HepG2 (cell line): ENCODE measurements around the gene ADAD2. TPM values are rescaled to one million over a fixed set of nuclear protein-coding genes. Genes with fewer than 3 reads are reported as not detected.
A peak's percentile ranks its signal among the peaks of the same experiment; 100 is the strongest.

ENCODE experiments used
- CBFB ChIP-seq: sonication (generic); formaldehyde crosslinking; IDR thresholded peaks from 2 replicates; pipeline ENCODE4 v1.4.0; 2020; ENCODE audit warnings: missing genetic modification reagents
- CENPT ChIP-seq: sonication (generic); formaldehyde crosslinking; IDR thresholded peaks from 2 replicates; pipeline ENCODE4 v1.8.0; 2022; ENCODE audit warnings: low read depth, mild to moderate bottlenecking, moderate library complexity, missing genetic modification reagents
- FIP1L1 ChIP-seq: fragments of 200-400 bp; formaldehyde crosslinking; IDR thresholded peaks from 2 replicates; pipeline ENCODE4 v1.6.1; 2018; ENCODE audit warnings: low read depth, mild to moderate bottlenecking, low read length, moderate library complexity, borderline replicate concordance; ENCODE audit not compliant: insufficient read depth
- FOXP1 ChIP-seq, 2 experiments: fragments of 450-650 bp in 1 of 2; IDR thresholded peaks; 2 replicates each; pipeline ENCODE4 v1.6.1; 2017 to 2018; ENCODE audit warnings: antibody characterized with exemption in 1 of 2
- HMGXB3 ChIP-seq: sonication (generic); formaldehyde crosslinking; IDR thresholded peaks from 2 replicates; pipeline ENCODE4 v1.4.0; 2020; ENCODE audit warnings: missing genetic modification reagents, borderline replicate concordance
- HNRNPH1 ChIP-seq: fragments of 200-400 bp; formaldehyde crosslinking; optimal IDR thresholded peaks from 2 replicates; pipeline ENCODE3; 2017; ENCODE audit warnings: mild to moderate bottlenecking, low read depth, low read length
- KLF9 ChIP-seq: IDR thresholded peaks from 2 replicates; pipeline ENCODE4 v1.6.1; 2016; ENCODE audit warnings: low read depth
- RNF219 ChIP-seq: sonication (generic); formaldehyde crosslinking; IDR thresholded peaks from 2 replicates; pipeline ENCODE4 v1.5.0; 2020; ENCODE audit warnings: mild to moderate bottlenecking, missing genetic modification reagents
- SKI ChIP-seq: fragments of 450-650 bp; IDR thresholded peaks from one replicate; pipeline ENCODE4 v1.6.1; 2018; ENCODE audit warnings: mild to moderate bottlenecking; ENCODE audit not compliant: partially characterized antibody
- SMAD1 ChIP-seq: sonication (generic); formaldehyde crosslinking; IDR thresholded peaks from 2 replicates; pipeline ENCODE4 v1.4.0; 2020; ENCODE audit warnings: missing genetic modification reagents, low read depth, mild to moderate bottlenecking, borderline replicate concordance
- SRSF4 ChIP-seq: fragments of 200-400 bp; formaldehyde crosslinking; IDR thresholded peaks from one replicate; pipeline ENCODE4 v1.6.1; 2018; ENCODE audit warnings: mild to moderate bottlenecking, low read depth, low read length, moderate library complexity; ENCODE audit not compliant: poor library complexity, severe bottlenecking
- STAG1 ChIP-seq: sonication (generic); formaldehyde crosslinking; IDR thresholded peaks from 2 replicates; pipeline ENCODE4 v1.4.0; 2020; ENCODE audit warnings: missing genetic modification reagents
- TBL1XR1 ChIP-seq: fragments of 150-350 bp; IDR thresholded peaks from 2 replicates; pipeline ENCODE4 v1.6.1; 2014; ENCODE audit warnings: borderline replicate concordance, low read length; ENCODE audit not compliant: partially characterized antibody
- ZFP82 ChIP-seq: sonication (generic); formaldehyde crosslinking; IDR thresholded peaks from 2 replicates; pipeline ENCODE4 v1.5.1; 2020; ENCODE audit warnings: mild to moderate bottlenecking, missing genetic modification reagents, borderline replicate concordance
- ZFY ChIP-seq: sonication (generic); formaldehyde crosslinking; IDR thresholded peaks from 2 replicates; pipeline ENCODE4 v1.4.0; 2020; ENCODE audit warnings: missing genetic modification reagents
- ZNF598 ChIP-seq: sonication (generic); formaldehyde crosslinking; IDR thresholded peaks from 2 replicates; pipeline ENCODE4 v1.5.1; 2020; ENCODE audit warnings: mild to moderate bottlenecking, missing genetic modification reagents, borderline replicate concordance
- ZNF616 ChIP-seq: sonication (generic); formaldehyde crosslinking; IDR thresholded peaks from 2 replicates; pipeline ENCODE4 v1.5.0; 2020; ENCODE audit warnings: low read depth, mild to moderate bottlenecking, missing genetic modification reagents
- ZNF670 ChIP-seq: sonication (generic); formaldehyde crosslinking; IDR thresholded peaks from 2 replicates; pipeline ENCODE4 v1.8.0; 2022; ENCODE audit warnings: mild to moderate bottlenecking, missing genetic modification reagents, borderline replicate concordance
- ZNF75D ChIP-seq: sonication (generic); formaldehyde crosslinking; IDR thresholded peaks from 2 replicates; pipeline ENCODE4 v1.8.1; 2023; ENCODE audit warnings: missing genetic modification reagents, mild to moderate bottlenecking, borderline replicate concordance
- polyA plus RNA-seq, 8 experiments: library from polyadenylated mRNA; depleted of rRNA in 3 of 8; stranded (reverse) in 7 of 8; unstranded in 1 of 8; fragments of >200 nt; fragmentation: Illumina TruSeq in 4 of 8; extraction: Trizol in 4 of 8; gene quantifications; 2 replicates each; pipeline versions ENCODE4 v1.2.1 to v1.2.3, GENCODE V29; 2011 to 2016; ENCODE audit warnings: low read depth in 4 of 8, missing spikeins in 1 of 8, mixed read lengths in 1 of 8; ENCODE audit not compliant: insufficient read depth in 1 of 8
- total RNA-seq, 5 experiments: library from RNA; depleted of rRNA; stranded (reverse); fragments of >200 nt; fragmentation: Illumina TruSeq; extraction: Trizol; gene quantifications; 2 replicates each; pipeline ENCODE4 v1.2.3, GENCODE V29; 2016; ENCODE audit warnings: low read depth in 1 of 5
- TF ChIP-seq, protein P1 (sequence below): sonication (generic); formaldehyde crosslinking; IDR thresholded peaks from 2 replicates; pipeline ENCODE4 v1.5.0; 2020; ENCODE audit warnings: missing genetic modification reagents, mild to moderate bottlenecking, borderline replicate concordance
- TF ChIP-seq, protein P2 (sequence below): sonication (generic); formaldehyde crosslinking; IDR thresholded peaks from 2 replicates; pipeline ENCODE4 v1.5.0; 2020; ENCODE audit warnings: missing genetic modification reagents

Gene ADAD2
- total and polyA plus RNA-seq, 2 of the 13 experiments (the other 11 are each of a cell fraction or from before 2014, with no cell fraction given): not detected

DNA sequence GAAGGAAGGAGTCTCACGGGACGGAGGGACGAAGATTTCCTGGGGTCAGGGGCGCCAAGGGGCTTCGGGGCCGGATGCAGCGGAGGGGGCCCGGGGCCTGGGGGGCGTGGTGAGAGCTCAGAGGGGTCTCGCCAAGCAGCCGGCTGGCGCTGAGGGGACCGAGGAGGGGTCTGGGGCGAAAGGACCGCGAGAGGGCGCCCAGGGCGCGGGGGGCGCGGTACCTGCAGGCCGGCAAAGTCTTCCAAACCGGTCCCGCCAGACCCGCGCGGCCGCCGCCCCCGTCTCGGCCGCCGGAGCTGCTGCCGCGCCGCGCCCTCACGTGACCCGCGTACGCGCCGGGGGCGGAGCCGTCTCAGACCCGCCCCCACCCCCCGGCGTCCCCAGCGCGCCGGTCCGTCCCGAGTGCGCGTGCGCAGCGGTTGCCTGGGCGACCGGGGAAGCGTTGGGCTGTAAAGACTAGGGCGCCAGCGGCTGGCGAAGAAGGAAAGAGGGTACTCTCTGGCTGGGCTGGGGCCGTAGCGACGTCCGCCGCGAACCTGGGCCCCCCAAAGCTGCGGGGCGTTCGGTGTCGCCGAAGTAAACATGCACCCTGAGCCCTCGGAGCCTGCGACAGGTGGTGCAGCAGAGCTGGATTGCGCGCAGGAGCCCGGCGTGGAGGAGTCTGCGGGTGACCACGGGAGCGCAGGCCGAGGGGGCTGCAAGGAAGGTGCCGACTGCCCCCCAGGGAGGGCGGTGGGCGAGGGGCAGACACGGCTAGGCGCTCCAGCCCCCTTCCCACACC, 45.9 kb upstream of the ADAD2 start, which contains the start of the genes DNAAF1 and HSDL1 (continued):
- TF ChIP-seq ZNF670 (CRISPR knock-in tag) (peak; percentile 43; the same call in 1 of the 2 replicates), SKI (peak; percentile 88), ZFY (CRISPR knock-in tag) (peak; percentile 78), FOXP1 (IDR thresholded peaks at IDR 0.05) (no peak), FOXP1 (CRISPR knock-in tag; IDR thresholded peaks at IDR 0.05) (no peak), ZNF598 (CRISPR knock-in tag) (no peak; the same call in 1 of the 2 replicates), ZFP82 (CRISPR knock-in tag) (no peak), RNF219 (CRISPR knock-in tag) (no peak), ZNF75D (no peak), CENPT (CRISPR knock-in tag) (no peak; the same call in 1 of the 2 replicates), ZNF616 (no peak), SMAD1 (CRISPR knock-in tag) (peak; percentile 45; the same call in 1 of the 2 replicates), KLF9 (CRISPR knock-in tag) (no peak), TBL1XR1 (no peak), FIP1L1 (no peak), HMGXB3 (CRISPR knock-in tag) (no peak), SRSF4 (no peak), STAG1 (CRISPR knock-in tag) (no peak; the same call in 1 of the 2 replicates), HNRNPH1 (no peak), CBFB (no peak)
- TF ChIP-seq, protein P1, sequence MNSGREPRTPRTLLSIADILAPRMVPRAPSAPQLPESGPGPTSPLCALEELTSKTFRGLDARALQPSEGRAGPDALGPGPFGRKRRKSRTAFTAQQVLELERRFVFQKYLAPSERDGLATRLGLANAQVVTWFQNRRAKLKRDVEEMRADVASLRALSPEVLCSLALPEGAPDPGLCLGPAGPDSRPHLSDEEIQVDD (CRISPR knock-in tag): no peak
- TF ChIP-seq, protein P2, sequence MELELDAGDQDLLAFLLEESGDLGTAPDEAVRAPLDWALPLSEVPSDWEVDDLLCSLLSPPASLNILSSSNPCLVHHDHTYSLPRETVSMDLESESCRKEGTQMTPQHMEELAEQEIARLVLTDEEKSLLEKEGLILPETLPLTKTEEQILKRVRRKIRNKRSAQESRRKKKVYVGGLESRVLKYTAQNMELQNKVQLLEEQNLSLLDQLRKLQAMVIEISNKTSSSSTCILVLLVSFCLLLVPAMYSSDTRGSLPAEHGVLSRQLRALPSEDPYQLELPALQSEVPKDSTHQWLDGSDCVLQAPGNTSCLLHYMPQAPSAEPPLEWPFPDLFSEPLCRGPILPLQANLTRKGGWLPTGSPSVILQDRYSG: peak; percentile 54; the same call in 1 of the 2 replicates
